Right lobe of liver (tissue), 4 donors: ENCODE data around the gene SHISA8.

ENCODE experiments used
- CTCF ChIP-seq, 4 donors: fragments of 200-600 bp in 3 of 4; fragments of 450-650 bp in 1 of 4; IDR thresholded peaks; one replicate each; pipeline versions ENCODE4 v1.5.1 to v1.8.0; 2016 to 2022; ENCODE audit warnings: antibody characterized with exemption in 4 of 4, mild to moderate bottlenecking in 2 of 4
- POLR2A ChIP-seq: fragments of 450-650 bp; IDR thresholded peaks from one replicate; pipeline ENCODE4 v1.6.1; 2017; ENCODE audit warnings: antibody characterized with exemption, mild to moderate bottlenecking
- donor health status: DM: no; HTN: no; CAD: no.
- donor health status: DM: no; HTN: no; CAD: no.
- donor health status: DM: no; HTN: yes; CAD: no.

GRCh38 chr22:41917903-41918791 lies 3.3 kb upstream of the SHISA8 start:
- TF ChIP-seq CTCF (IDR thresholded peaks at IDR 0.05) (no peak), POLR2A (no peak)
